Caco-2 (cell line): Measurements from ENCODE around the gene TNFAIP8. TPM values are rescaled to one million over a fixed set of nuclear protein-coding genes. Genes with fewer than 3 reads are reported as not detected.
A peak's percentile ranks its signal among the peaks of the same experiment; 100 is the strongest.

Source experiments
- BruUV-seq: library from RNA; stranded (reverse); fragments of 400-500 nt; replicated peaks from 2 replicates; lab custom pipeline; 2021; lab: Mats Ljungman, UMichigan
- CTCF ChIA-PET: fragments of 300-600 bp; sonication (Branson Sonifier 250); formaldehyde crosslinking; loops from one replicate; lab custom pipeline; 2022; ENCODE audit warnings: antibody characterized with exemption; lab: Charles Lee
- POLR2A ChIA-PET: fragments of 300-600 bp; sonication (Branson Sonifier 250); formaldehyde crosslinking; loops from one replicate; lab custom pipeline; 2022; ENCODE audit warnings: antibody characterized with exemption; lab: Charles Lee
- DNase-seq, 2 experiments: peaks; one replicate each; pipeline versions ENCODE4 v3.0.0 to v3.0.0-alpha.2; 2020 to 2022
- H3K27me3 ChIP-seq: replicated peaks from 2 replicates; pipeline ENCODE4 v1.6.0; 2011; ENCODE audit warnings: low read length; ENCODE audit not compliant: control insufficient read depth, insufficient read depth
- H3K36me3 ChIP-seq: 2 replicates; pipeline ENCODE4 v1.5.1; 2011; ENCODE audit warnings: low read length; ENCODE audit not compliant: control insufficient read depth, insufficient read depth
- H3K4me1 ChIP-seq: fragments of 250-450 bp; sonication (Bioruptor Pico); 2 replicates; pipeline ENCODE4 v1.5.1; 2020; ENCODE audit warnings: mild to moderate bottlenecking
- H3K4me3 ChIP-seq: 2 replicates; pipeline ENCODE4 v1.5.1; 2011; ENCODE audit warnings: low read depth, mild to moderate bottlenecking, control low read depth, low read length
- H3K9me3 ChIP-seq: fragments of 250-450 bp; sonication (Bioruptor Pico); 2 replicates; pipeline ENCODE4 v1.5.1; 2020; ENCODE audit warnings: mild to moderate bottlenecking, moderate library complexity
- H3K27ac Mint-ChIP-seq: one replicate; pipeline ENCODE4 v1.8.0; 2022; ENCODE audit warnings: mixed read lengths; ENCODE audit not compliant: unreplicated experiment
- H3K27me3 Mint-ChIP-seq: one replicate; pipeline ENCODE4 v1.8.0; 2022; ENCODE audit warnings: mixed read lengths; ENCODE audit not compliant: insufficient read depth, unreplicated experiment
- H3K36me3 Mint-ChIP-seq: one replicate; pipeline ENCODE4 v1.8.0; 2022; ENCODE audit warnings: mild to moderate bottlenecking, mixed read lengths; ENCODE audit not compliant: insufficient read depth, unreplicated experiment
- H3K4me1 Mint-ChIP-seq: one replicate; pipeline ENCODE4 v1.8.0; 2022; ENCODE audit warnings: low read depth, mixed read lengths; ENCODE audit not compliant: unreplicated experiment
- H3K4me3 Mint-ChIP-seq: one replicate; pipeline ENCODE4 v1.8.0; 2022; ENCODE audit warnings: mild to moderate bottlenecking, moderate library complexity, mixed read lengths; ENCODE audit not compliant: unreplicated experiment
- H3K9me3 Mint-ChIP-seq: one replicate; pipeline ENCODE4 v1.8.0; 2022; ENCODE audit warnings: mixed read lengths; ENCODE audit not compliant: unreplicated experiment
- intact Hi-C: fragments of 100-400 bp; cut with micrococcal nuclease; formaldehyde crosslinking; loops from one replicate; pipeline ENCODE4 v1.10.0; 2022; ENCODE audit not compliant: unreplicated experiment
- total RNA-seq: library from RNA; stranded (reverse); gene quantifications from 2 replicates; pipeline ENCODE4 v1.2.3, GENCODE V29; 2022
- TF ChIP-seq, protein P1 (sequence below), 2 experiments: fragments of 200-600 bp in 1 of 2; IDR thresholded peaks; 1 replicate in 1 of 2; 2 replicates in 1 of 2; pipeline versions ENCODE4 v1.5.1 to v1.8.0; 2011 to 2022; ENCODE audit warnings: antibody characterized with exemption in 1 of 2, control low read depth in 1 of 2, inconsistent platforms in 1 of 2, low read depth in 1 of 2, low read length in 1 of 2, mild to moderate bottlenecking in 1 of 2, moderate library complexity in 1 of 2; ENCODE audit not compliant: insufficient read depth in 1 of 2, severe bottlenecking in 1 of 2, unreplicated experiment in 1 of 2

TNFAIP8 gene
- total RNA-seq, 1 experiment from 2014 or later = 7.4 TPM

DNA sequence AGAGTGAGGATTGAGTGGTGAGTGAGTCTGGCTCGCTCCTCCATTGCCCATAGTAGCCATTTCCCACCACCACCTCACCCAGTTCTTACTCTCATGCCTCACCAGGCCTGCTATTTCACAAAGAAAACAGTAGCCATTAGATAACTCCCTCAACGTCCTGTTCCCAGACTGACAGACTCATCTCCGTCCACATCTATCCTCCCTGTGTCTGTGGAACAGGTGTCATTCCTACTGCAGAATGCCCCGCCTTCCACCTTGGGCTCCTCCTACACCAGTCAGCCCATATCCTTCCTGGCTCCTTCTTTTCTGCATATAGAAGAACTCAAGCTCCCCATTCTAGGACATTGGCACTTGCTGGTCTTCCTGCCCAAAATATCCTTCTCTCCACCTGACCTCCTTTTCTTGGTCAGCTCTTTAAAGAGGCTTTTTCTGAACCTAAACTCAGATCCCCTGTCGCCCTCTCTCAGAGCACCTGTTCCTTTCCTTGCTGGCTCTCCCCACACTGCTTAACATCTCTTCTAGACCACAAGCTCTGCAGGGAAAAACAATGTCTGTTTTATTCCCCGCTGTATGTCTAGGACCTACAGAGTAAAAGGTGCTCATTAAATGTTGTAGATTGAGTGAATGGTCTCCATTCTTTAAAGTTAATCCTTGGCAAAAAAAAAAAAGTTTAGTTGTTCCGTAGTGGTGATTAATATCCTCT lies 3.2 kb downstream of the TNFAIP8 start:
- Histone ChIP-seq H3K4me1 (peaks cover 4% of the 10 kb centered on the region; the same call in 1 of the 2 replicates), H3K36me3 (no peaks in the 10 kb centered on the region; the same call in 1 of the 2 replicates), H3K9me3 (no peaks in the 10 kb centered on the region), H3K4me3 (no peak overlapping the region), H3K27me3 (no peaks in the 10 kb centered on the region)
- TF ChIP-seq, protein P1, sequence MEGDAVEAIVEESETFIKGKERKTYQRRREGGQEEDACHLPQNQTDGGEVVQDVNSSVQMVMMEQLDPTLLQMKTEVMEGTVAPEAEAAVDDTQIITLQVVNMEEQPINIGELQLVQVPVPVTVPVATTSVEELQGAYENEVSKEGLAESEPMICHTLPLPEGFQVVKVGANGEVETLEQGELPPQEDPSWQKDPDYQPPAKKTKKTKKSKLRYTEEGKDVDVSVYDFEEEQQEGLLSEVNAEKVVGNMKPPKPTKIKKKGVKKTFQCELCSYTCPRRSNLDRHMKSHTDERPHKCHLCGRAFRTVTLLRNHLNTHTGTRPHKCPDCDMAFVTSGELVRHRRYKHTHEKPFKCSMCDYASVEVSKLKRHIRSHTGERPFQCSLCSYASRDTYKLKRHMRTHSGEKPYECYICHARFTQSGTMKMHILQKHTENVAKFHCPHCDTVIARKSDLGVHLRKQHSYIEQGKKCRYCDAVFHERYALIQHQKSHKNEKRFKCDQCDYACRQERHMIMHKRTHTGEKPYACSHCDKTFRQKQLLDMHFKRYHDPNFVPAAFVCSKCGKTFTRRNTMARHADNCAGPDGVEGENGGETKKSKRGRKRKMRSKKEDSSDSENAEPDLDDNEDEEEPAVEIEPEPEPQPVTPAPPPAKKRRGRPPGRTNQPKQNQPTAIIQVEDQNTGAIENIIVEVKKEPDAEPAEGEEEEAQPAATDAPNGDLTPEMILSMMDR (IDR thresholded peaks at IDR 0.05; ENCODE audit: insufficient read depth in 1 of 2, low read depth in 1 of 2, low read length in 1 of 2, severe bottlenecking in 1 of 2, unreplicated experiment in 1 of 2) = no peak
- DNase-seq = no peak
- BruUV-seq = no TSS peak
- Mint-ChIP-seq H3K4me3 (no peak overlapping the region), H3K27me3 (no peaks in the 10 kb centered on the region), H3K27ac (peak overlapping the region; percentile 27), H3K9me3 (no peaks in the 10 kb centered on the region), H3K36me3 (no peaks in the 10 kb centered on the region), H3K4me1 (peaks cover 12% of the 10 kb centered on the region)
- intact Hi-C loops = no loop called here
- CTCF ChIA-PET = no interaction called here
- POLR2A ChIA-PET = no interaction called here

DNA sequence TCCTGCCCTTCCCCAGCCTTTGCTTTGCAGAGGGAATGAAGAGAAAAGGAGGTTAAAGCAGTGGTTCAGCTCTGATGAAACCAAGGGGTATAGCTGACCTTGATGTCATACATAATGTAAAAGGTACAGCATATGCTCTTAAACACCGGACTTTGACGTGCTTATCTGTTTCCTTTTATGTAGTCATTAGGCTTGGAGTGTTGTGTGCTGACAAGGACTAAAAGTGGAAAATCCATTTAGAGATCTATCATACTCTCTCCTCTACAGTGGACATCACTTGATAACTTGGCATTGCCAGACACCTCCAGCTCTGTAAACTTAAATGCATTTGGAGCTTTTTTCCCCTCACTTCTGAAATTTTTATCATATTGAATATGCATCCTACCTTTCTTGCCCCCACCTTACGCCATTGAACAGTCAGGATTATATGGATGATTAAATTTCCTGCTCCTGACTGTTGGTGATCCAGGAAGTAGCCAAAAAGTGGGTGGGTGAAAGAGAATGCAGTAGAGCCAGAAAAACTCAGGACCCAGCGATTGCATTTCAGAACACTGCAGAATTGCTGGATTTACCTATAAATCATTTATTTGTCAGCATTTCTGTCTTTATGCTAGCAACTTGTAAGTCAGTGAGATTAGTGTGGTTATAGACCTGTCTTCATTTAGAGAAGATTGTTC lies 4.1 kb downstream of the TNFAIP8 start:
- Mint-ChIP-seq H3K27ac (no peak overlapping the region), H3K36me3 (no peaks in the 10 kb centered on the region), H3K4me1 (peaks cover 12% of the 10 kb centered on the region), H3K4me3 (no peak overlapping the region), H3K9me3 (no peaks in the 10 kb centered on the region), H3K27me3 (no peaks in the 10 kb centered on the region)
- BruUV-seq = no TSS peak
- H3K27me3 ChIP-seq = no peaks in the 10 kb centered on the region
- TF ChIP-seq, protein P1 (IDR thresholded peaks at IDR 0.05; ENCODE audit: insufficient read depth in 1 of 2, low read depth in 1 of 2, low read length in 1 of 2, severe bottlenecking in 1 of 2, unreplicated experiment in 1 of 2) = no peak
- ChIA-PET POLR2A (no interaction called here), CTCF (no interaction called here)
- DNase-seq = no peak
- H3K4me1 ChIP-seq = peaks cover 4% of the 10 kb centered on the region; the same call in 1 of the 2 replicates
- H3K9me3 ChIP-seq = no peaks in the 10 kb centered on the region
- no peak overlapping the region for H3K4me3 ChIP-seq
- no peaks in the 10 kb centered on the region; the same call in 1 of the 2 replicates for H3K36me3 ChIP-seq
- intact Hi-C loops = loop anchor here (2.0 kb wide), 1 partner anchor 41 kb away; no protein-coding TSS in a partner anchor

GRCh38 chr5:119360905-119361593 lies 5.2 kb downstream of the TNFAIP8 start:
- TF ChIP-seq, protein P1 (IDR thresholded peaks at IDR 0.05; ENCODE audit: insufficient read depth in 1 of 2, low read depth in 1 of 2, low read length in 1 of 2, severe bottlenecking in 1 of 2, unreplicated experiment in 1 of 2) = no peak
- ChIA-PET POLR2A (no interaction called here), CTCF (no interaction called here)
- Mint-ChIP-seq H3K4me3 (no peak overlapping the region), H3K27ac (no peak overlapping the region), H3K27me3 (no peaks in the 10 kb centered on the region), H3K4me1 (peaks cover 12% of the 10 kb centered on the region), H3K36me3 (no peaks in the 10 kb centered on the region), H3K9me3 (no peaks in the 10 kb centered on the region)
- Histone ChIP-seq H3K9me3 (no peaks in the 10 kb centered on the region), H3K4me1 (peaks cover 4% of the 10 kb centered on the region; the same call in 1 of the 2 replicates), H3K36me3 (no peaks in the 10 kb centered on the region; the same call in 1 of the 2 replicates), H3K27me3 (no peaks in the 10 kb centered on the region), H3K4me3 (no peak overlapping the region)
- no peak for DNase-seq
- BruUV-seq = no TSS peak
- intact Hi-C loops = loop anchor here (2.0 kb wide), 1 partner anchor 40 kb away; no protein-coding TSS in a partner anchor
